Activated CD4-positive, alpha-beta T cell treated with anti-CD3 and anti-CD28 coated beads, Interleukin-2, amount 10 ng/mL, durations not matched to agents 7 days and 5 days (primary cell): Measurements from ENCODE around the gene ZKSCAN5. TPM values are rescaled to one million over a fixed set of nuclear protein-coding genes. Genes with fewer than 3 reads are reported as not detected.
A peak's percentile ranks its signal among the peaks of the same experiment; 100 is the strongest.
"Not testable (repeated sequence)": the region's sequence is repeated elsewhere in the genome, so short reads cannot be mapped to it uniquely, and the experiment has no call there.

ENCODE experiments used
- CTCF ChIA-PET: fragments of 350-600 bp; sonication (Branson Sonifier 250); formaldehyde crosslinking; loops from one replicate; lab custom pipeline; 2021; ENCODE audit warnings: antibody characterized with exemption; lab: Charles Lee
- POLR2A ChIA-PET: fragments of 350-600 bp; sonication (Branson Sonifier 250); formaldehyde crosslinking; loops from one replicate; lab custom pipeline; 2021; ENCODE audit warnings: antibody characterized with exemption; lab: Charles Lee
- DNase-seq: peaks from one replicate; pipeline ENCODE4 v3.0.0-alpha.2; 2020
- H3K27ac Mint-ChIP-seq: one replicate; pipeline ENCODE4 v1.8.0; 2021; ENCODE audit warnings: mild to moderate bottlenecking, moderate library complexity, mixed read lengths
- H3K27me3 Mint-ChIP-seq: one replicate; pipeline ENCODE4 v1.8.0; 2021; ENCODE audit warnings: mixed read lengths
- H3K36me3 Mint-ChIP-seq: one replicate; pipeline ENCODE4 v1.8.0; 2021; ENCODE audit warnings: low read depth, mixed read lengths
- H3K4me1 Mint-ChIP-seq: one replicate; pipeline ENCODE4 v1.8.0; 2021; ENCODE audit warnings: mixed read lengths
- H3K4me3 Mint-ChIP-seq: one replicate; pipeline ENCODE4 v1.8.0; 2021; ENCODE audit warnings: mild to moderate bottlenecking, moderate library complexity, mixed read lengths
- H3K9me3 Mint-ChIP-seq: one replicate; pipeline ENCODE4 v1.8.0; 2021; ENCODE audit warnings: mixed read lengths
- total RNA-seq, 2 experiments: library from RNA; stranded (reverse); gene quantifications; one replicate each; pipeline ENCODE4 v1.2.3, GENCODE V29; 2021

The ZKSCAN5 gene
- total RNA-seq, 2 experiments from 2014 or later: 14.1 to 15.2 TPM

DNA sequence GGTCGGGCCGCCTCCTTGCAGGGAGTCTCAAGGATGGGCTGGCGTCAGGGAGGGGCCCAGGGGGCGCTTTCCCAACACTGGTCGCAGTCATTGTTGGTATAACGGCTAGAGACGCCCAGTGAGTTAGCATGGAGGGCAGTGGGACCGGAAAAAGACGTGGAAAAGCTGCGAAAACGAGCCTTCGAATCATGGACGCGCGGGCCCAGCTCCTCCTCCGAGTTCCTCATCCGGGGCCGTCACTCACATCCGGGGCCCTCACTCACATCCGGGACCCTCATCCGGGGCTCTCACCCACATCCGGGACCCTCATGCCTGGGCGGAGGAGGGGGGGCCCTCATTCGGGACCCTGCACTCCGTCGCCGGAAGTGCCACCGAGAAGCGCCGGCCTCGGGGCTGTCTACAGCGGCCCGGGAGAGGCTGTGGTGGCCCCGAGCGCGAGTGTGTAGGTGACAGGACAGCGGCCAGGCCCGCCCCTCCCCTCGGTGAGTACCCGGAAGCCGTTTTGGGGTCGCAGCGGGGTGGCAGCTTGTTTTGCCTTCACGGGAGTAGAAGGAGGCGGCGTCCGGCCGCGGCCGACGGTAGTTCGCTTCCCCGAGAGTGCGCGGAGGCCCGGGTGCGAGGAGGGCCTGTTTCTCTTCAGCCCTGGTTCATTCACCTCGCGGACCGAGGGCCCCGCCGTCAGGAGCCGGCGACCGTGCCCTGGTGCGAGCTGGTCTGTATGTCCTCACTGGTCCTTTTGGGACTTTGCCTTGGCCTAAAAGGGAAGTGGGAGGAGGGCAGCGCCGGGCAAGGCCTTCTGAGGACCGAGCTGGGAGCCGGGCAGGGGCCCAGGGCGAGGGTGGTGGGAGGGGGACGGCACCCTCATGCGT is 54.1 kb downstream of the ZKSCAN5 start, which contains the start of gene ZNF655:
ZNF655 (plus strand) TSS at position 337 of the 869 bp plus-strand sequence. CDS start 1,918 bp downstream, outside the sequence.
- peak within 1 kb of the TSS; percentile 99 for H3K27ac Mint-ChIP-seq
- H3K36me3 Mint-ChIP-seq: peaks cover 63% of the 10 kb centered on the region
- peak within 1 kb of the TSS; percentile 90 for H3K4me3 Mint-ChIP-seq
- ChIA-PET POLR2A (interaction anchor here (0.7 to 1.0 kb wide), 2 partner anchors 59 to 82 kb away, joined by 3 to 4 read pairs; partner anchors contain the start of gene ZNF394), CTCF (interaction anchor here (0.5 to 1.4 kb wide), 8 partner anchors 13 to 1277 kb away, joined by 3 to 6 read pairs (median 3); partner anchors contain the start of gene ZKSCAN5)
- no peaks in the 10 kb centered on the region for H3K27me3 Mint-ChIP-seq
- peak; percentile 91 for DNase-seq
- H3K4me1 Mint-ChIP-seq: peaks cover 51% of the 10 kb centered on the region
- no peaks in the 10 kb centered on the region for H3K9me3 Mint-ChIP-seq

DNA sequence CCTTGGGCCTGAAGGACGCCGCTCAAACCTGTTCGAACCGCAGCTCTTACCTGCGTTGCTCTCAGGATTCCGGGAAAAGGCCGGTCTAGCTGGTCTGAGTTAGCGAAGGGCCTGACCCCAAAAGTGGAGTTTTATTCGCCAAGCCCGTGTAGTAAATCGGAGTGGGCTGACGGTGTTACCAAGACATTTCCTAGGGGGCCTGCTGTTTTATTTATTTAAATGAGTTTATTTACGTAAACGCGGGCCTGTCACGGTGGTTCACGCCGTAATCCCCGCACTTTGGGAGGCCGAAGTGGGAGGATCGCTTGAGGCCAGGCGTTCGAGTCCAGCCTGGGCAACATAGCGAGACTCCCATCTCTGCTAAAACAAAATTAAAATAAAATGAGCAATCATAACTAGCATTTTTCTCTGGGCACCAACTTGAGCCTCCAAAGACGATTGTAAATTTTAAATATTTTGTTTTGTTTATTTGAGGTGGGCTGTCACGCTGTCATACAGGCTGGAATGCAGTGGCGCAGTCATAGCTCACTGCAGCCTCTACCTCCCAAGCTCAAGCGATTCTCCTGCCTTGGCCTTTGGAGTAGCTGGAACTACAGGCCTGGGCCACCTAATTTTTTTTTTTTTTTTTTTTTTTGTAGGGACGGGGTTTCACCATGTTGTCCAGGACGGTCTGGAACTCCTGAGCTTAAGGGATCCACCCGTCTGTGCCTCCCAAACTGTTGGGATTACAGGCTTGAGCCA is 54.9 kb downstream of the ZKSCAN5 start:
- Mint-ChIP-seq H3K9me3 (no peaks in the 10 kb centered on the region), H3K4me3 (peak overlapping the region; percentile 90), H3K27me3 (no peaks in the 10 kb centered on the region), H3K36me3 (peaks cover 65% of the 10 kb centered on the region), H3K27ac (peak overlapping the region; percentile 99), H3K4me1 (peaks cover 58% of the 10 kb centered on the region)
- POLR2A ChIA-PET: no interaction called here
- DNase-seq: no peak
- CTCF ChIA-PET: interaction anchor here (0.5 to 1.3 kb wide), 7 partner anchors 12 to 318 kb away, joined by 3 to 6 read pairs (median 3); partner anchors contain the start of gene ZKSCAN5

DNA sequence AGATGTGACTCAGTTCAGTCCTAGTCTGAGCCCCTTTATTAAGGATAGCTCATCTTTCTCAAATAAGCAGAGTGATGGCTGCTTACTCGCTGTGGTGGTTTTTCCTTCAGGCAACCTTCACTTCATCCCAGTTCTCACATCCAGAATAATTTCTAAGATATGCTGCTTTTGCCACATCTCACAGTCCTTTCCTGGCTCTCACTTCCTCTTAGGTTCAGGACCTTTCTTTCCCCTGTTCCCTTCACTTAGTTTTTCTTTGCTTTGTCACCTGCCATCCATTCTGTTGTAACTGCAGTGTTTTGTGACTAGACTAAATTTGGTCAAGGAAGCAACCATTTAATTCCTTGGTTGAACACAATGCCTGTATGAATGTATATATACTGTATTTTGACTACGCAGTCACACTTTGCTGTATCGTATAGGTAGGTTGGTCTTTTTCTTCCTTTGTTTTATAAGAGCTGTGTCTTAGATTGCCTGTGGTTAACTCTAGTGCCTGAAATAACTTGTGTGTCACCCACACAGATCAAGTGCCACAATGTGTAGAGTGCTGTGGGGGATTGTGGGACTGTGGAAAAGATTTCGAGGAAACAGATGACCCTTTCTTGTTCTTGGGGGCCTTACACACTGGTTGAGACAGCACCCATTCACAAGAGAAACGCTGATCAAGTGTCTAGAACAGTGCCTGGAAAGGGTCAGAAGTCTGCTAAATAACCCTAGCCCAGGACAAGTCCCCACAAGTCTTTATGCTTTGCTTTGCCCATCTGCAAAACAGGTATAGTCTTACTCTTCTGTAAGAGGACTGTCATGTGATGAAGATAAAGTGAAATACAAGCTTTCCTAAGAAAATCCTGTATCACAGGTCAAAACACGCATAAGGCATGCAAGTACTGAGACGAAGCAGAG is 56.6 kb downstream of the ZKSCAN5 start:
- ChIA-PET POLR2A (no interaction called here), CTCF (interaction anchor here (1.0 kb wide), 1 partner anchor 10 kb away, joined by 3 read pairs; no protein-coding TSS in a partner anchor)
- Mint-ChIP-seq H3K27me3 (no peaks in the 10 kb centered on the region), H3K9me3 (no peaks in the 10 kb centered on the region), H3K36me3 (peaks cover 66% of the 10 kb centered on the region), H3K4me3 (peak overlapping the region; percentile 90), H3K4me1 (peaks cover 49% of the 10 kb centered on the region), H3K27ac (peak overlapping the region; percentile 79)
- no peak for DNase-seq

DNA sequence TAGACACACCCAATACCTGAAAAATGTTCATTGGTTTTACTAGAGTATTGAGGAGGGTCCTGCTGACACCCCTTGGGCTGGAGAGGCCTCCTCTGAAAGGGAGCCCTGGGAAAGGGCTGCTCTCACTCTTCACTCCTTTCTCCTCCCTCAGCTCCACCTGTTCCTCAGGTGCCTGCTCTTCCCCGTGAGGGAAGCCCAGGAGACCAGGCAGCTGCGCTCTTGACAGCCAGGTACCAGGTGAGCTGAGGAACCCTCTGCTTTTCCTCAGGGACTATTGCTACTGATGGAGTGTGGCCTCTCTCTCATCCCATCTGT is 57.2 kb downstream of the ZKSCAN5 start:
- CTCF ChIA-PET: interaction anchor here (1.0 kb wide), 1 partner anchor 9 kb away, joined by 3 read pairs; no protein-coding TSS in a partner anchor
- Mint-ChIP-seq H3K27ac (no peak overlapping the region), H3K4me1 (peaks cover 45% of the 10 kb centered on the region), H3K4me3 (no peak overlapping the region), H3K36me3 (peaks cover 67% of the 10 kb centered on the region), H3K27me3 (no peaks in the 10 kb centered on the region), H3K9me3 (no peaks in the 10 kb centered on the region)
- DNase-seq: no peak
- POLR2A ChIA-PET: no interaction called here

DNA sequence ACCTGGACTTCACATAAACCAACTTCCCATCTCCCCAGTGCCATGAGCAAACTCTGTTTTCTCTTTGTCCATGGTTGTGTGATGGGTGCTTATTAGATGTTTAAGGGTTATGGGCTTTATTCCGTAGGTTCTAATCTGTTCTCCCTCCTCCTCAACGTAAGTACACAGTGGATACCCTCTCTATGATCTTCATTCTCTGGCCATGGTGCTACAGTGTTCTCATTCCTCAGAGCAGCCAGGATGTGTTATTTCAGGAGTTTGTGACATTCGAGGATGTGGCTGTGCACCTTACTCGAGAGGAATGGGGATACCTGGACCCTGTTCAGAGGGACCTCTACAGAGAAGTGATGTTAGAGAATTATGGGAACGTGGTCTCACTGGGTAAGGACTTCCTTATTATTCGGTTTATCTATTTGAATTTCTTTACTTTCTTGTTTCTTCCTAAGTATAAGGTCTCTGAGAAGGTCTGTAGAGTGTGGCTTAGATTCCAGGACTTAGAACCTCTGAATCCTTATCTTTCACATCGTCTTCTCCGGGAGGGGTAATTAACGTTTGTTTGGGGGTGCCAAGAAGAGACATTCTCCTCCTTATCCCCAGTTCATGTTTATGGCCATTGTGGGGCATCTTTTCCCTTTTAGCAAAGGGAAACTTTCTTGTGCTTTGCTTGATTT is 57.8 kb downstream of the ZKSCAN5 start:
- Mint-ChIP-seq H3K27me3 (no peaks in the 10 kb centered on the region), H3K4me3 (no peak overlapping the region), H3K36me3 (peaks cover 61% of the 10 kb centered on the region), H3K27ac (no peak overlapping the region), H3K9me3 (no peaks in the 10 kb centered on the region), H3K4me1 (peaks cover 40% of the 10 kb centered on the region)
- CTCF ChIA-PET: interaction anchor here (1.0 kb wide), 1 partner anchor 9 kb away, joined by 3 read pairs; no protein-coding TSS in a partner anchor
- DNase-seq: no peak
- POLR2A ChIA-PET: no interaction called here

DNA sequence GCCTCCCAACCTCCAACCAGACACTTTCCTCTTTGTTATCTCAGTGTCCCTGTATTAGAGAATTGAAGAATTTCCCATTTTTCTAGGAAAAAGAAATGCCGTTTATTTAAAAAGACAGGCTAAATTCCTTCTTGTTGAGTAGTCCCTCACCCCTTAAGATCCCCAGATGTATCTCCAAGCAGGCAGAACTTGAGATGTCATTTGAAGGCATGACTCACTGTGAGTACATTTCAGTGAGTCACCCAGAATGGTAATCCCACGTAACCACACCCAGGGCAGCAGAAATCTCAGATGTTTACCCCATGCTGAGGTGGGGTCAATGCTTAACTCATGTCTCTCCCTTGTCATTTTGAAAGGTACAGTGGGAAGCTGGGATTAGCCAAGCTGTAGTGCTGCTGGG is 58.4 kb downstream of the ZKSCAN5 start:
- ChIA-PET CTCF (no interaction called here), POLR2A (no interaction called here)
- H3K4me1 Mint-ChIP-seq: peaks cover 38% of the 10 kb centered on the region
- no peaks in the 10 kb centered on the region for H3K9me3 Mint-ChIP-seq
- H3K4me3 Mint-ChIP-seq: no peak overlapping the region
- peak overlapping the region; percentile 60 for H3K27ac Mint-ChIP-seq
- no peaks in the 10 kb centered on the region for H3K27me3 Mint-ChIP-seq
- peak; percentile 17 for DNase-seq
- peaks cover 58% of the 10 kb centered on the region for H3K36me3 Mint-ChIP-seq

DNA sequence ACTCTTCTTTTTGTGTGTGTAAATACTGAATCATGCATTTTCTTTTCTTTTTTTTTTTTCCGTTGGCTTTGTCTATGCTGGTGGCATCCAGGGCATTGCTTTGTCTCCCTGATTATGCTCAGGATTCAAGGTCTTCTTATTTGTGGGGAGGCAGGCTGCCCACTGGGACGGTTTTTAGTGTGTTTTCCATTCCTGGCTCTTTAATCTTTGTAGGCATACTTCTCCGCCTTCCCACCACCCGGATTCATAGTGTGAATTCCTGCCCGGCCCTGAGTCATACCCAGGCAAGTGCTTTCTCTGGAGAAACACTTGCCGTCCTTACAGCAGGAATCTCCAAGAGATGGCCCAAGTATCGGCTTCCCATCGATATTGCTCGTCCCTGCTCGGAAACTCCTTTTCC is 59.2 kb downstream of the ZKSCAN5 start:
- H3K36me3 Mint-ChIP-seq: peaks cover 55% of the 10 kb centered on the region
- H3K4me3 Mint-ChIP-seq: no peak overlapping the region
- DNase-seq: no peak
- POLR2A ChIA-PET: no interaction called here
- no peaks in the 10 kb centered on the region for H3K27me3 Mint-ChIP-seq
- H3K27ac Mint-ChIP-seq: no peak overlapping the region
- H3K9me3 Mint-ChIP-seq: no peaks in the 10 kb centered on the region
- peaks cover 38% of the 10 kb centered on the region for H3K4me1 Mint-ChIP-seq
- CTCF ChIA-PET: no interaction called here

DNA sequence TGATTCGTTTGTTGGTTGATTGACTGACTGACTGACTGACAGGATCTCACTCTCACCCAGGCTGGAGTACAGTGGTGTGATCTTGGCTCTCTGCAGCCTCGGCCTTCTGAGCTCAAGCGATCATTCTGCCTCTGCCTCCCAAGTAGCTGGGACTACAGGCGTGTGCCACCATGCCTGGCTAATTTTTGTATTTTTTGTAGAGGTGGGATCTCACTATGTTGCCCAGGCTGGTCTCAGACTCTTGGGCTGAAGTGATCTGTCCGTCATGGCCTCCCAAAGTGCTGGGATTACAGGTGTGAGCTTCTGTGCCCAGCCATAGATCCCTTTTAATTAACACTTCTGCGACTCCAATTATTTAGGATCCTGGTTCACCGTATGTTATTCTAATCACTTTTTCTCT is 64.3 kb downstream of the ZKSCAN5 start:
- CTCF ChIA-PET, H3K4me3 Mint-ChIP-seq, H3K27me3 Mint-ChIP-seq, DNase-seq, POLR2A ChIA-PET, H3K4me1 Mint-ChIP-seq, H3K9me3 Mint-ChIP-seq, H3K27ac Mint-ChIP-seq: not testable (repeated sequence)
- peaks cover 61% of the 10 kb centered on the region for H3K36me3 Mint-ChIP-seq

DNA sequence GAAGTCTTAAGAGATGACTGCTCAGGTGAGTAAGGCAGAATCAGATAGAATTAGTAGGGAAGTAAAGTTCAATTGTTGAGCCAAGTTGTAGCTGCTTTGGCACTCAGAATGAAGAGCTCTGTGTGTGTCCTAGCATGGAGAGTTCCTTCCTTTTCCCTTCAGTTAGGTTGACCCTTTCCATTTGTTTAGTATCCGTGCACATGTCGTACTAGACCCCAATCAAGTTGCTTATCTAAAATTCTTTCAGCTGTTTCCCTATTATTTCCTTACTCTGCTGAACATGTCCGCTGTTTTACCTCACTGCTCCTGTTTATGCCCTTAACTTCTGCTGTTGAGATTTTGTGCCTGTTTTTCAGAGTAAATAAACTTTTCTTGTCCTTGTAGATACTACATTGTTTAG is 67.3 kb downstream of the ZKSCAN5 start:
- DNase-seq: no peak
- H3K4me3 Mint-ChIP-seq: no peak overlapping the region
- H3K27me3 Mint-ChIP-seq: no peaks in the 10 kb centered on the region
- H3K36me3 Mint-ChIP-seq: peaks cover 49% of the 10 kb centered on the region
- no peaks in the 10 kb centered on the region for H3K9me3 Mint-ChIP-seq
- H3K27ac Mint-ChIP-seq: no peak overlapping the region
- ChIA-PET CTCF (interaction anchor here (1.1 kb wide), 1 partner anchor 9 kb away, joined by 3 read pairs; no protein-coding TSS in a partner anchor), POLR2A (no interaction called here)
- H3K4me1 Mint-ChIP-seq: peaks cover 2% of the 10 kb centered on the region

DNA sequence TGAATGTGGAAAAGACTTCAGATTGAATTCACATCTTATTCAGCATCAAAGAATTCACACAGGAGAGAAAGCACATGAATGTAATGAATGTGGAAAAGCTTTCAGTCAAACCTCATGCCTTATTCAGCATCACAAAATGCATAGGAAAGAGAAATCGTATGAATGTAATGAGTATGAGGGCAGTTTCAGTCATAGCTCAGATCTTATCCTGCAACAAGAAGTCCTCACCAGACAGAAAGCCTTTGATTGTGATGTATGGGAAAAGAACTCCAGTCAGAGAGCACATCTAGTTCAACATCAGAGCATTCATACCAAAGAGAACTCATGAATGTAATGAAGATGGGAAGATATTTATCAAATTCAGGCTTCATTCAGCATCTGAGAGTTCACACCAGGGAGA is 68.8 kb downstream of the ZKSCAN5 start:
- DNase-seq: no peak
- H3K27ac Mint-ChIP-seq: no peak overlapping the region
- POLR2A ChIA-PET: no interaction called here
- peaks cover 49% of the 10 kb centered on the region for H3K36me3 Mint-ChIP-seq
- CTCF ChIA-PET: no interaction called here
- no peak overlapping the region for H3K4me3 Mint-ChIP-seq
- no peaks in the 10 kb centered on the region for H3K9me3 Mint-ChIP-seq
- peaks cover 2% of the 10 kb centered on the region for H3K4me1 Mint-ChIP-seq
- no peaks in the 10 kb centered on the region for H3K27me3 Mint-ChIP-seq

DNA sequence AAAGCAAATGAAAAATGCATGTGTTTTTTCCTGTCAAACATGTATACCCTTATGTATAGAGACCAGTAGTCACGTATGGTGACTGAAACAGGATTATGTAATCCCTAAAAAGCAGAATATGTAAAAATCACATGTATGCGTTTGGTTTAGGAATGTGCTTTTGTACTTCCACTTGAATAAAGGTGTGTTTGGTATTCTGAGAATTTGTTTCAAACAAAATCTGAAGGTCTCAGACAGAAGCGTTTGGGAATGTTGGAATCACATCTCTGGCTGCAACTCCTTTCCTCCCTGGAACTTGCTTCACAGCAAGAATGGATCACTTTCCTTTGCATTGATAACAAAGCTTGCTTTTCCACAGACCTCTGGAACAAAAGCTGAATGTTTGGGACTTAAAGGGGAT is 71.8 kb downstream of the ZKSCAN5 start:
- Mint-ChIP-seq H3K4me3 (no peak overlapping the region), H3K36me3 (peaks cover 31% of the 10 kb centered on the region), H3K4me1 (peaks cover 20% of the 10 kb centered on the region), H3K9me3 (no peaks in the 10 kb centered on the region), H3K27me3 (no peaks in the 10 kb centered on the region), H3K27ac (no peak overlapping the region)
- POLR2A ChIA-PET: no interaction called here
- DNase-seq: no peak
- CTCF ChIA-PET: interaction anchor here (1.0 kb wide), 1 partner anchor 9 kb away, joined by 3 read pairs; no protein-coding TSS in a partner anchor
